HL-60/S4 treated with retinoic acid at 250 ng/mL for 4 days and 3 days (cell line): Measurements from ENCODE around the gene ACTR2.
"Not testable (repeated sequence)": the region's sequence is repeated elsewhere in the genome, so short reads cannot be mapped to it uniquely, and the experiment has no call there.

Experiments used
- in situ Hi-C: fragments of 300-500 bp; cut with MboI; formaldehyde crosslinking; loops from 2 replicates; pipeline ENCODE4 v1.7.0; 2022; ENCODE audit warnings: low sequenced_read_pairs

Gene ACTR2

DNA sequence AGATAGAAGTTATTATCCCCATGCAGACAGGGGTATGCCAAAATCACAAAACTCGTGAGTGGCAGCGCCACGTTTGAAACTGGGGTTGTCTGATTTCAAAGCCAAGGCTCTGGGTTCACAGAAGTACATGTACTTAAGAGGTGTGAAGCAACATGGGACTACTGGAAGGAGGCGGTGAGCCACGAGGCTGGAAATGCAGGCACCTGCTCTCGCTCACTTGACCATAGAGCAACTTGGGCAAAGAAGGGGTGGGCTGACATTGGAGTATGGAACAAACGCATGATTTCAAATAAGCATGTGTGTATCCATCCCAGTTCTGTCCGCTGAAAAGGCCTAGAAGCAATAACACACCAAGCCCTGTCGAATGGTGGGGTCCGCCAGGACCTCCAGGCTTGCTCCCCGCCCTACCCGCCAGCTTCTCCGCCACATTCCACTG, 593 bp upstream of the ACTR2 start:
- in situ Hi-C loops: no loop called here

DNA sequence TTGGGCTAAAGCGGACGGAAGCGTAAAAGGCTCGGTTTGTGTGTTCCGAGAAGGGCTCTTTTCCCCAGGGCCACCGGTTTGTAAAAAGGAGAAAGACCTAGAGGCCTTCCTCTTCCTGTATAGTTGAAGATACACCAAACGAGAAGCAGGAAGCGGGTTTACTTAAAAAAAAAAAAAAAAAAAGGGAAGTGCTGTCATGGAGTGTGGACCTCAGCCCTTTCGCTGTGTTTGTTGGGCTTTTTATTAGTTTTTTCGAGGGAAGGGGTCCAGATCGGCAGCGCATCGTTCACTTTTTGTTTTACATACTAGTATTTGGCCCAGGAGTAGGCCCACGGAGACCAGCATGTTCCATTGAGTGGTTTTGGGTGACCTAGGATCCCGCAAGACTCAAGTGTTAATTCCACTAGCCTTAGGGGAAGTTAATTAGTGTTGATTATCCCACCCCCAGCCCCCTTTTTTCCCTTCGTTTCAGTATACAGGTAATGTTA, 676 bp downstream of the ACTR2 start:
- in situ Hi-C loops: no loop called here

DNA sequence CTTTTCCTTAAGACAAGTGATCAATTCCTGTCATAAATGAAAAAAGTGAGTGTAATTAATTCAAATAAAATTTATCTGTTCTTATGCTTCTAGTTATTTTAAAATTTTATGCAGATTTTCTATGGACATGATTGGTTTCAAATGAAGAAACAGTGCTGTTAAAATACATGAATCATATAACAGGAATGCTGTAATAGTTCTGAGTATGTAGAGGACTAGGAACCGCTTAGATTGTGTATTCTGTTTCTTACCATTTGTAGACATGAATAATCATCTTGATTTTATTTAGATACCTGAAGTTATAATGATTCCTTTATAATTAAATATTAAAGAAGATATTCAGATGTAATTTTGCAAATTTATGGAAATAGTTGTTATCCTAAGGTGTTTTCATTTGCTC, 3.5 kb downstream of the ACTR2 start:
- in situ Hi-C loops: no loop called here

DNA sequence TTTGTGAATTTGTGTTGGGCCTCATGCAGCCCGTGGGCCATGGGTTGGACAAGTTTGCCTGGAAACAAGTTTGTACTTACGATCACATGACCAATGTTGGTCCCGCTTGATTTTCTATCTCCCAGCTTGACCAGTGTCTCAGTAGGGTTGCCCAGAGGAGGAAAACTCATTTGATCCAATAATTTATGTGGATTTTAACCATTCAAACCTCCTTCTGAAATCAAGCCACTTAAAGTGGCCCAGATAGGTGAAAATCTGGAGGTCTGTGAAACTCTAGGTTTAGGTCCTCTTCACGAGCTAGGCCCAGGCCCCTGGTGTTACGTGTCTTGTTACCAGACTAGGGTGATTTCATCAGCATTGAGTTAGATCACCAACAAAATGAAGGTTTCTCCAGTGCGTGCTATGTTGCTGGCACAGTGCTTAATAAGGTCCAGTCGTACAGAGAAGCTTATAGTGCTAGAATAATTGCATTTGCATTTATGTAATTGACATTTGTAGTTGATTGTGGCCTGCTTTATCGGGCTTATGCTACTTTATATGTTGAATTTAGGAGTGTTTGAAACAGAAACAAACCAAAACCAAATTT, 4.4 kb downstream of the ACTR2 start:
- in situ Hi-C loops: no loop called here

DNA sequence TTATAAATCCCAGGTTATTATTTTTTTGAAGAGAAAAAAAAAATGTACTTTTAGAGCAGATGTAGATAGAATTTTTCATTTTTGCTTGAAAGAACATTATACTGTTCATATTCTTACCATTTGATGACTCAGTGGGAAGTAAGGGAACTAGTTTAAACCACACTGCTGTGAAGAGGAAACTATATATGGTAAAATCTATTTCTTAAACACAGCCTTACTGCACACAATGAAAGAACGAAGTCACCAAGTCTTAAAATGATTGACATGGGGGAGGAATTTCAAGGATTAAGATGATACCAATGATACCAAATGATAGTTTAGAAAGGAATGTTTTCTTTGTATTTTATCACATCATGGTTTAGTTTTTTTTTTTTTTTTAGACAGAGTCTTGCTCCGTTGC, 5.0 kb downstream of the ACTR2 start:
- in situ Hi-C loops: no loop called here

DNA sequence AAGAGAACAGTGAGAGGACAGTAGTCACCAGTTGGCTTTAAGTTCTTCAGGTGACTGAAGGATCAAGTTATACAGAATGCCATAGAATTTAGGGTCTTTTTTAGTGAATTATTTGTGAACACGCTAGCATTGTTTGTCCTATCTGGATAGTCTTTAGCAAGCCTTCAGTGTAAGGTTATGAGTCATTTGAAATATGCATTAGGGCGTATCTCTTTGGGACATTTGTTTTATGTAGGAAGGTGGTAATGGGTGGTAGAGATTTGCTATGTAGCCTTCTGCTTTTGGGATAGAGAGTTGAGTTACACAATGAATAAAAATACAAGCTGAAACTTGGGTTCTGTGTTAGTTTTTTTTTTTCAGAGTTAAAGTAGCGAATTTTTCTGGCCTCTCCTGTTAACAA, 13.0 kb downstream of the ACTR2 start:
- in situ Hi-C loops: no loop called here

DNA sequence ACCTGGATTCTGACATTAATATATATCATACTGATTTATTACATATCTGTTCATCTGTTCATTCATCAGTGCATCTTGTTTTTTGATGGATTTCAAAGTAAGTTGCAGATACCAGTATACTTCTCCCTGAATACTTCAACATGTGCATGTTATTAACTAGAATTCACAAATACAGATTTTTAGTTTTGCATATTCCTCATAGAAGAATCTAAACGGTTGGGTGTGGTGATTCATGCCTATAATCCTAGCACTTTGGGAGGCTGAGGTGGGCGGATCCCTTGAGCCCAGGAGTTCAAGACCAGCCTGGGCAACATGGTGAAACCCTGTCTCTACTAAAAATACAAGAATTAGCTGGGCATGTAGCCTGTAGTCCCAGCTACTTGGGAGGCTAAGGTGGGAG, 16.8 kb downstream of the ACTR2 start:
- in situ Hi-C loops: not testable (repeated sequence)

DNA sequence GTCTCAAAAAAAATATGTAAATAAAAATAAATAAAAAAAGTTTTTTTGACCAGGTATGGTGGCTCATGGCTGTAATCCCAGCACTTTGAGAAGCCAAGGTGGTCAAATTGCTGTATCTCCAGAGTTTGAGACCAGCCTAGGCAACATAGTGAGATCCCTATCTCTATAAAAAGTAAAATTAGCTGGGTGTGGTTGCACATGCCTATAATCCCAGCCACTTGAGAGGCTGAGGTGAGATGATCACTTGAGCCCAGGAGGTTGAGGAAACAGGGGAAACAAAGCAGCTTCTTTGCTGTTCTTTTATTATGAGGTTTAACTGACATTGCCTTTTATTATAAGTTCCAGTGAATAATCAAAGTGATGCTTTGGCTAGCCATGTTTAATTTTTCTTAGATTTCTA, 25.0 kb downstream of the ACTR2 start:
- in situ Hi-C loops: no loop called here

DNA sequence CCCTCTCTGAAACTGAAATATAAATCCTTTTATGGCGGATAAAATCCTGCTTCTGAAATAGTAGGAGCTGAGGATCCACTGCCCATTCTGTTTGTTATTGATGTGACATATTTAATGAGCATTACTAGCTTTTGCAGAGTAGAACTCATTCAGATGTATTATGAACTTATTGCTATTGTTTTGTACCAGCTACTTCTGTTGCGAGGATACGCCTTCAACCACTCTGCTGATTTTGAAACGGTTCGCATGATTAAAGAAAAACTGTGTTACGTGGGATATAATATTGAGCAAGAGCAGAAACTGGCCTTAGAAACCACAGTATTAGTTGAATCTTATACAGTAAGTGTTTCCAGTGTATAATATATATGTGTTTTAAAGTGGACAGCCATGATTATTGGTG, 27.7 kb downstream of the ACTR2 start:
- in situ Hi-C loops: no loop called here

DNA sequence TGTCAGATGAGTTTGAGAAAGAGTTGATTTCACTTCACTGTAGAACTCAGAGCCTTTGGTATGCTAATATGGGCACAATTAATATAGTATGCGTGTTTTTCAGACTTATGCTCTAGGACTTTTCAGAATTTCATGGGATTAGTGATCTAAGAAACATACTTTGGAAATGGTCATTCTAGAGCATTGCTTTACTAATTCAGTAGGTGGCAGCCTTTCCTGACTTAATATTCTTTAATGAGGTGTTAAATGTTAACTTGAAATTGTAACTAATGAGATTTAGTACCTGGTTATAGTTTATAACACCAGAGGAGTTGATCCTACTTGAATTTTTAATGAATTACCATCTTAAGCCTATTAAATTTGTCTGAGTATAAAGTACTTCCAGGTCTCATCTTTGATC, 28.4 kb downstream of the ACTR2 start:
- in situ Hi-C loops: no loop called here

DNA sequence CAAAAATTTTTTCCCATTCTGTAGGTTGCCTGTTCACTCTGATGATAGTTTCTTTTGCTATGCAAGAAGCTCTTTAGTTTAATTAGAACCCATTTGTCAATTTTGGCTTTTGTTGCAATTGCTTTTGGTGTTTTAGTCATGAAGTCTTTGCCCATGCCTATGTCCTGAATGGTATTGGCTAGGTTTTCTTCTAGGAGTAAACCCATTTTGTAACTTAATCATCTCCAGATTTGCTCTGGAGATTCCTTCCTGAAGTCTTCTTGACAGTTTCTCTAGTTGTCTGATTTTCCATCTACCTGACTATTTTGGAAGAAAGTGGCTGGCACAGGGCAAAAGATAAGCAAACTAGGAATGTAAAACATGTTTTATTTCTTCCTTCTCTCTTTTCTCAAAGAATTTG, 30.2 kb downstream of the ACTR2 start:
- in situ Hi-C loops: not testable (repeated sequence)

DNA sequence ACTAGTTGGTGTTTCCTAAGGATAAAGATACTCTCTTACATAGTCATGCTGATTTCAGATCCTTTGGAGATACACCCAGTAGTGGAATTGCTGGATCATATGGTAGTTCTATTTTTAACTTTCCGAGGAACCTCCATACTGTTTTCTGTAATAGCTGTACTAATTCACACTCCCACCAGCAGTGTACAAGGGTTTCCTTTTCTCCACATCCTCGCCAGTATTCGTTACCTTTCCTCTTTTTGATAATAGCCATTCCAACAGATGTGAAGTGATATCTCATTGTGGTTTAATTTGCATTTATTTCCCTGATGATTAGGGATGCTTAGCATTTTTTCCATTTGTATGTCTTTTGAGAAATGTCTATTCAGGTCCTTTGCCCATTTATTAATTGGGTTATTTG, 34.0 kb downstream of the ACTR2 start:
- in situ Hi-C loops: loop anchor here (10.0 kb wide), 1 partner anchor 303 kb away; no protein-coding TSS in a partner anchor

DNA sequence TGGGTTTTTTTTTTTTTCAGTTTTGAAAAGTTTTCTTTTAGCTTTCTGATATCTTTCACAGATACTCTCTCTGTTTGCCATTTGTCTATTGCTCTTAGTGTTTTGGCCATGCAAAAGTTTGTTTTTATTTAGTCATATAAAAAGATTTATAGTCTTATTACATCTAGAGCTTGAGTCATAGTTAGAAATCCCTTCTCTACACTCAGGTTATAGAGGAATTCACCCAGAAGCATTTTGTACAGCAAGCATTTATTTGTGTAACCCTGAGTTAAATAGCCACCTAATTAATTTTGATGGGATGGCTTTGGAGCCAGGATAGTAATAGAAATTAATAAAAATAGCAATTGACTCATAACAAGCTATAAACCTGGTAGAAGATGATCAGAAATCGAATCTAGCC, 35.6 kb downstream of the ACTR2 start:
- in situ Hi-C loops: loop anchor here (10.0 kb wide), 1 partner anchor 302 kb away; no protein-coding TSS in a partner anchor

DNA sequence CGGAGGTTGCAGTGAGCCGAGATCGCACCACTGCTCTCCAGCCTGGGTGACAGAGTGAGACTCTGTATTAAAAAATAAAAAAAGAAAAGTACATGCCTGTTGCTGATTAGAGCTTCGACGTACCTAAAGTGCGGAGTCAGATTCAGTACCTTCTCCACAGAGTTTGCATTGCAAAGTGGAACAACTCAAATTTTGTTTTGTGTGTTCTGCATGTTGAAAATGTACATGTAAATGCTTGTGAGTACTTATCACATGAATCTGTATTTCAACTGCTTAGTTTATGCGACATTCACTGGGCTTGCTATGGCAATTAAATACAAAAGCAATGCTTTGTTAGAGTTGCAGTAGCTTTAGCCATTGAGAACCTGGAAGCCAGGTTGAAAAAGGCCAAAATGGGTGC, 36.4 kb downstream of the ACTR2 start:
- in situ Hi-C loops: loop anchor here (10.0 kb wide), 1 partner anchor 301 kb away; no protein-coding TSS in a partner anchor

DNA sequence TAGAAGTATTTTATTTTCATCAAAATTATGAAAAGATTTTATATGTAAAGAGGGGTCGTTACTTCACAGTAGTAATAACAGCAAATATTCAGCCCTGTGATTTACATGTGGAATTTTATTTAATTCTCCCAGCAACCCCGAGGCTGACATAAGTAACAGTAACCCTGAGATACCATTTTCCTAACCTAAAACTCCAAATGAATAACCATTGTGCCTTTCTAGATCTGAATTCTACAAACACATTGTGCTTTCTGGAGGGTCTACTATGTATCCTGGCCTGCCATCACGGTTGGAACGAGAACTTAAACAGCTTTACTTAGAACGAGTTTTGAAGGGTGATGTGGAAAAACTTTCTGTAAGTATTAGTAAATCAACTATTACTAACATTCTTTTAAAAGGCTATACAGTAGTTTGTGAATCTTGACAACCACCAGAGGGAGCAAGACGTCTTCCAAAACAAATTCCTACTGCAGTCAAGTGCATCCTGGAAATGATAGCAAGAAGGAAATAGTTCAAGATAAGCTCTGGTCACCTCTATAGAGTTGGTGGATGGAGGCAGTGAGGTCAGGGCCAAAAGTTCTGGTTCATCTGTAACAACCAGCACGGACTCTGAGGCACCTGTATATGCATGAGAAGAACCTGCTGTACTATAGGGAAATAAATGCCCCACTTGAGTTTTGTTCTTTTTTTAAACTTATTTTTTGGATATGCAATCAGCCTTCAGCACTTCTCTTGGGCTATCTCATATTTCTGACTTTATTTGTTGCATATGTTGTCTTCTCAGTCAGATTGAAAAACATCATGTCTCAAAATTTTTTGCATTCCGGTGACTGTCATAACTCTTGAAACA, 37.4 kb downstream of the ACTR2 start:
- in situ Hi-C loops: loop anchor here (10.0 kb wide), 1 partner anchor 300 kb away; no protein-coding TSS in a partner anchor

DNA sequence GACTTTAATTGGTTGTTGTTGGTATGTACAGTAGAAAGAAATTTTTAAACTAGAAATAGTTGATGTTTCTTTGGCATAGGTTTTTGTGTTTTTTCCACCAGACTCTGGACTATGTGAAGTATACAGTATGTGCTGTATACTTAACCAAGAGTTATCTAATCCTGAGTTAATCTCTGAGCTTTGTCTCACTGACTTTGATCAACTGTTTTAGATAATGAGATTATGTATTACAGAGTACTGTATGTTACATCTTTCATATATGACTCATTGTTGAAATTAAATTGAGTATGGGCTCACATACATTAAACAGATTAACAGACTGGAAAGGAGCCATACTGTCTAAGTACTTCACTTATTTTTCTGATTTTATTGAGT, 38.0 kb downstream of the ACTR2 start:
- in situ Hi-C loops: loop anchor here (10.0 kb wide), 1 partner anchor 299 kb away; no protein-coding TSS in a partner anchor

DNA sequence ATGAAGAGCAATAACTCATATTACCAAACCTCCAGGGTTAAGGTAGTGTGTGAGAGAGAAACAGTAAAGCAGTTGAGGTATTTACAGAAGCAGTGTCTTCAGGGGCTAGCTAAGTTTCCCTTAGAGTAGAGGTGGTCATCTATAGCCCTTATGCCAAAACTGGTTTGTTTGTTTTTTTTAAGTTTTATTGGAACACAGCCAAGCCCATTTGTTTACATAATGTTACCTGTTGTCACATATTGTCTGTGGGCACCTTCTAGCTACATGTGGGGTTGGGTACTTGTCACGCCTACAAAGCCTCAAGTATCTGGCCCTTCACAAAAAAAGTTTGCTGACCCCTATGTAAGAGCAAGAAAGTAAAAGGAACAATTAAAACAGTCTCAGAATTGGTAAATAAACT, 39.4 kb downstream of the ACTR2 start:
- in situ Hi-C loops: loop anchor here (10.0 kb wide), 1 partner anchor 298 kb away; no protein-coding TSS in a partner anchor

DNA sequence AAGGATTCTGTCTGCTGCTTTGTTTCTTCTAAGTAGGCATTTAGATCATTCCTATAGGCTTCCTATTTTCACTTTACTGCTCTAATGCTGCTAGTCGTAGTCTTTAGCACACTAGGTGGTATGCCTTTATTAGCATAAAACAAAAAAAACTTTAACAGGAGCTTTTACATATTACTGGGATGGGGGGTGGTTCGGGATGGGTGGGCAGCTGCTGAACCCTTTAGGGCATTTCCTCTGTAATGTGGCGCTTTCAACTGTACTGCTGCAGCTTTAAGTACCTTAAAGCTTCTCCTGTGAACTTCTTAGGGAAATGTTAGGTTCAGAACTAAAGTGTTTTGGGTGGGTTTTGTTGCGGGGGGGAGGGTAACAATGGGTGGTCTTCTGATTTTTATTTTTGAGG, 41.3 kb downstream of the ACTR2 start:
- in situ Hi-C loops: loop anchor here (10.0 kb wide), 1 partner anchor 296 kb away; no protein-coding TSS in a partner anchor

DNA sequence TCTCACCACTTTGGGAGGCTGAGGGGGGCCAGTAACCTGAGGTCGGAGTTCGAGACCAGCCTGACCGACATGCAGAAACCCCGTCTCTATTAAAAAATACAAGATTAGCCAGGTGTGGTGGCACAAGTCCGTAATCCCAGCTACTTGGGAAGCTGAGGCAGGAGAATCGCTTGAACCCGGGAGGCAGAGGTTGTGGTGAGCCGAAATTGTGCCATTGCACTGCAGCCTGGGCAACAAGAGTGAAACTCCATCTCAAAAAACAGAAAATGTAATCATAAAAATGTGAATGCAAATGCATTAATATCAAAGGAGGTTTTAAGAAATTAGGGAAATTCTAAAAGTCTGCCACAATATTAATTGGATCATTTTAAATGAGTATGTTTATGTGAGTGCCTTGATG, 45.7 kb downstream of the ACTR2 start:
- in situ Hi-C loops: no loop called here

DNA sequence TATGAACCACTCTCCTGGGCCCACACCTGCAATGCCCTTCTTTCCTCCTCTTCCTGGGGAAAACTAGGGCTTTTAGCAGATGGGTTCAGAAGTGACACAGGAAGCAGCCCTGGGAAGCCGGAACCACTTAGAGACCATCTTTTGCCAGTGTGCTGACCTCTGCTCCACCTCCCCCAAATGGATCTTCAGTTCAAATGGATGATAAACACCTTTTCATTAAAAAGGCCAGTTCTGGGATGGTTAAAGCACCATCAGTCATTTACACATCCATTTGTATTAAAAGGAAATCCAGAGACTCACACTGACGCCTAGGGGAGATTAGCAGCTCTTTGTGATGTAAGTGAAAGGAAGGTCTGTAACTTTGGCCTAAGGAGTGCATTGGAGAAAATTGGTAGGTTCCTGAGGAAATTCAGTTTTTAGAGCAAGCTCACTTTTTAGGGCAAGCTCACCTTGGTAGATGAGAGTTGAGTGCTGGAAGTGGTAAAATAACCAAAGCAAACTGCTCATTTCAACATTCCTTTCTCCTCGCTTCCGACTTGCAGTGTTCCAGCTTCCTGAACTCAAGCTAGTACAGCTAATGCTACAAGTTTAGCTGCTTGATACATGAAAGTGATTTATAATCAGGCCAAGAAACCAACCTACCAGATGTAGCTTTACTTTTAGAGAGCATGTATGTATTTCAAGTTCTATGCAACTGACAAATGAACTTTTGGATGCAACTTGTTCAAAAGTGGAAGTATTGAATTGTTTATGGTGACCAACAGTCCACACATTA, 47.7 kb downstream of the ACTR2 start:
- in situ Hi-C loops: no loop called here

DNA sequence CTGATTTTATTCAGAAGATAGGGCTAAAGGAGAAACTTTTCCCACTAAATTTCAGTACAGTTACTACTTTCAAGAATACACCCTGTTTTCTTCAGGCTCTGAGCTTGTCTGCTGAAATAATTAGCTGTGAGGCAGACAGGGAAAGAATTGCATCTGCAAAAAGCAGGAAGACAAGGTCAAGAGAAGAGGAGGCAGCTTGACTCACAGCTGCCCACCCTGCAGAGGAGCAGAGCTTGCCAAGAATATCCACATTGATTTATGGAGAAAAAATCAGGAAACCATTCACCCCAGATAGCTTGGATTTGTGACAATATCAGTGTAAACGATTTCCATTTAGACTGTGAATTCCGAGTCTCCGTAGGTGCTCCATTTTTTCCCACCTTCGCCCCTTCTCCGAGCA, 49.0 kb downstream of the ACTR2 start:
- in situ Hi-C loops: no loop called here
